HepG2 (cell line): ENCODE measurements around the gene QSOX2. TPM values are rescaled to one million over a fixed set of nuclear protein-coding genes. Genes with fewer than 3 reads are reported as not detected.
A peak's percentile ranks its signal among the peaks of the same experiment; 100 is the strongest.

ENCODE experiments used
- EP300 ChIP-seq, 3 experiments: sonication (generic) in 1 of 3; formaldehyde crosslinking in 1 of 3; IDR thresholded peaks; 2 replicates each; pipeline versions ENCODE4 v1.5.1 to v1.6.1; 2011 to 2020; ENCODE audit warnings: low read depth in 2 of 3, low read length in 2 of 3, borderline replicate concordance in 1 of 3, improper control_type of control experiment in 1 of 3, mild to moderate bottlenecking in 1 of 3, missing genetic modification reagents in 1 of 3, moderate library complexity in 1 of 3
- GTF3A ChIP-seq: sonication (generic); formaldehyde crosslinking; conservative IDR thresholded peaks from 2 replicates; pipeline ENCODE4 v1.4.0; 2020; ENCODE audit warnings: mild to moderate bottlenecking, missing genetic modification reagents
- HNRNPL ChIP-seq: fragments of 200-400 bp; formaldehyde crosslinking; IDR thresholded peaks from 2 replicates; pipeline ENCODE4 v1.6.1; 2017; ENCODE audit warnings: mild to moderate bottlenecking, low read depth, low read length
- HOXA3 ChIP-seq: sonication (generic); formaldehyde crosslinking; IDR thresholded peaks from 2 replicates; pipeline ENCODE4 v1.5.0; 2020; ENCODE audit warnings: missing genetic modification reagents
- HOXD1 ChIP-seq: sonication (generic); formaldehyde crosslinking; IDR thresholded peaks from 2 replicates; pipeline ENCODE4 v1.5.0; 2020; ENCODE audit warnings: missing genetic modification reagents
- IRF2 ChIP-seq: IDR thresholded peaks from 2 replicates; pipeline ENCODE4 v1.6.1; 2018; ENCODE audit warnings: missing genetic modification reagents, missing compliant biosample characterization
- KLF13 ChIP-seq: sonication (generic); formaldehyde crosslinking; IDR thresholded peaks from 2 replicates; pipeline ENCODE4 v1.4.0; 2020; ENCODE audit warnings: mild to moderate bottlenecking, missing genetic modification reagents
- KMT2A ChIP-seq: sonication (generic); formaldehyde crosslinking; IDR thresholded peaks from 2 replicates; pipeline ENCODE4 v1.4.0; 2020; ENCODE audit warnings: missing genetic modification reagents
- POLR2AphosphoS2 ChIP-seq: IDR thresholded peaks from 2 replicates; pipeline ENCODE4 v1.6.1; 2011; ENCODE audit warnings: low read depth, low read length, improper control_type of control experiment
- PRDM10 ChIP-seq: sonication (generic); formaldehyde crosslinking; IDR thresholded peaks from 2 replicates; pipeline ENCODE4 v1.4.0; 2020; ENCODE audit warnings: low read depth, missing genetic modification reagents
- PRPF4 ChIP-seq: fragments of 200-400 bp; formaldehyde crosslinking; IDR thresholded peaks from 2 replicates; pipeline ENCODE4 v1.6.1; 2016; ENCODE audit warnings: low read length, low read depth; ENCODE audit not compliant: poor library complexity, severe bottlenecking
- RBAK ChIP-seq: sonication (generic); formaldehyde crosslinking; IDR thresholded peaks from 2 replicates; pipeline ENCODE4 v1.5.1; 2020; ENCODE audit warnings: mild to moderate bottlenecking, missing genetic modification reagents
- SALL1 ChIP-seq: sonication (generic); formaldehyde crosslinking; IDR thresholded peaks from 2 replicates; pipeline ENCODE4 v1.8.0; 2022; ENCODE audit warnings: mild to moderate bottlenecking, missing genetic modification reagents
- SMAD1 ChIP-seq: sonication (generic); formaldehyde crosslinking; IDR thresholded peaks from 2 replicates; pipeline ENCODE4 v1.4.0; 2020; ENCODE audit warnings: missing genetic modification reagents, low read depth, mild to moderate bottlenecking, borderline replicate concordance
- SNRNP70 ChIP-seq: fragments of 200-400 bp; formaldehyde crosslinking; IDR thresholded peaks from 2 replicates; pipeline ENCODE4 v1.6.1; 2017; ENCODE audit warnings: mild to moderate bottlenecking, low read depth, low read length, moderate library complexity
- SP1 ChIP-seq, 2 experiments: fragments of 450-650 bp in 1 of 2; sonication (generic) in 1 of 2; formaldehyde crosslinking in 1 of 2; IDR thresholded peaks; 2 replicates each; pipeline versions ENCODE4 v1.4.0 to v1.6.1; 2016 to 2020; ENCODE audit warnings: missing genetic modification reagents in 1 of 2
- TRIM24 ChIP-seq: sonication (generic); formaldehyde crosslinking; IDR thresholded peaks from 2 replicates; pipeline ENCODE4 v1.8.0; 2022; ENCODE audit warnings: mild to moderate bottlenecking, missing genetic modification reagents
- XBP1 ChIP-seq: sonication (generic); formaldehyde crosslinking; IDR thresholded peaks from 2 replicates; pipeline ENCODE4 v1.5.0; 2020; ENCODE audit warnings: missing genetic modification reagents
- ZFP1 ChIP-seq: IDR thresholded peaks from 2 replicates; pipeline ENCODE4 v1.6.1; 2016
- ZMYM4 ChIP-seq: sonication (generic); formaldehyde crosslinking; IDR thresholded peaks from 2 replicates; pipeline ENCODE4 v1.8.1; 2023; ENCODE audit warnings: mild to moderate bottlenecking, missing genetic modification reagents
- ZNF234 ChIP-seq: sonication (generic); formaldehyde crosslinking; conservative IDR thresholded peaks from 2 replicates; pipeline ENCODE4 v1.5.1; 2020; ENCODE audit warnings: mild to moderate bottlenecking, missing genetic modification reagents
- ZNF263 ChIP-seq: sonication (generic); formaldehyde crosslinking; IDR thresholded peaks from 2 replicates; pipeline ENCODE4 v1.4.0; 2020; ENCODE audit warnings: missing genetic modification reagents
- ZNF629 ChIP-seq: sonication (generic); formaldehyde crosslinking; conservative IDR thresholded peaks from 2 replicates; pipeline ENCODE4 v1.5.0; 2020; ENCODE audit warnings: missing genetic modification reagents
- ZNF672 ChIP-seq: sonication (generic); formaldehyde crosslinking; IDR thresholded peaks from 2 replicates; pipeline ENCODE4 v1.8.1; 2022; ENCODE audit warnings: missing genetic modification reagents
- ZNF724P ChIP-seq: sonication (generic); formaldehyde crosslinking; IDR thresholded peaks from 2 replicates; pipeline ENCODE4 v1.8.0; 2022; ENCODE audit warnings: missing genetic modification reagents, borderline replicate concordance
- ZNF850 ChIP-seq: sonication (generic); formaldehyde crosslinking; conservative IDR thresholded peaks from 2 replicates; pipeline ENCODE4 v1.9.0; 2021; ENCODE audit warnings: mild to moderate bottlenecking, missing genetic modification reagents
- ZSCAN12 ChIP-seq: sonication (generic); formaldehyde crosslinking; IDR thresholded peaks from 2 replicates; pipeline ENCODE4 v1.9.0; 2021; ENCODE audit warnings: mild to moderate bottlenecking, missing genetic modification reagents
- polyA plus RNA-seq, 8 experiments: library from polyadenylated mRNA; depleted of rRNA in 3 of 8; stranded (reverse) in 7 of 8; unstranded in 1 of 8; fragments of >200 nt; fragmentation: Illumina TruSeq in 4 of 8; extraction: Trizol in 4 of 8; gene quantifications; 2 replicates each; pipeline versions ENCODE4 v1.2.1 to v1.2.3, GENCODE V29; 2011 to 2016; ENCODE audit warnings: low read depth in 4 of 8, missing spikeins in 1 of 8, mixed read lengths in 1 of 8; ENCODE audit not compliant: insufficient read depth in 1 of 8
- total RNA-seq, 5 experiments: library from RNA; depleted of rRNA; stranded (reverse); fragments of >200 nt; fragmentation: Illumina TruSeq; extraction: Trizol; gene quantifications; 2 replicates each; pipeline ENCODE4 v1.2.3, GENCODE V29; 2016; ENCODE audit warnings: low read depth in 1 of 5
- TF ChIP-seq, protein P1 (sequence below): sonication (generic); formaldehyde crosslinking; IDR thresholded peaks from 2 replicates; pipeline ENCODE4 v1.5.0; 2020; ENCODE audit warnings: mild to moderate bottlenecking, missing genetic modification reagents
- TF ChIP-seq, protein P2 (sequence below): IDR thresholded peaks from 2 replicates; pipeline ENCODE4 v1.6.1; 2016

The QSOX2 gene
- total and polyA plus RNA-seq, 2 of the 13 experiments (the other 11 are each of a cell fraction or from before 2014, with no cell fraction given): 27.1 to 42.1 TPM

- TF ChIP-seq, protein P1, sequence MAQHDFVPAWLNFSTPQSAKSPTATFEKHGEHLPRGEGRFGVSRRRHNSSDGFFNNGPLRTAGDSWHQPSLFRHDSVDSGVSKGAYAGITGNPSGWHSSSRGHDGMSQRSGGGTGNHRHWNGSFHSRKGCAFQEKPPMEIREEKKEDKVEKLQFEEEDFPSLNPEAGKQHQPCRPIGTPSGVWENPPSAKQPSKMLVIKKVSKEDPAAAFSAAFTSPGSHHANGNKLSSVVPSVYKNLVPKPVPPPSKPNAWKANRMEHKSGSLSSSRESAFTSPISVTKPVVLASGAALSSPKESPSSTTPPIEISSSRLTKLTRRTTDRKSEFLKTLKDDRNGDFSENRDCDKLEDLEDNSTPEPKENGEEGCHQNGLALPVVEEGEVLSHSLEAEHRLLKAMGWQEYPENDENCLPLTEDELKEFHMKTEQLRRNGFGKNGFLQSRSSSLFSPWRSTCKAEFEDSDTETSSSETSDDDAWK (CRISPR knock-in tag): no peak
- TF ChIP-seq ZNF629 (CRISPR knock-in tag) (no peak), GTF3A (no peak), SMAD1 (CRISPR knock-in tag) (no peak), TRIM24 (CRISPR knock-in tag) (no peak), POLR2AphosphoS2 (no peak), XBP1 (CRISPR knock-in tag) (no peak), ZNF850 (CRISPR knock-in tag) (no peak), ZSCAN12 (CRISPR knock-in tag) (no peak), SALL1 (CRISPR knock-in tag) (peak; percentile 29; the same call in 1 of the 2 replicates), EP300 (IDR thresholded peaks at IDR 0.05; ENCODE audit: low read depth in 2 of 2, low read length in 2 of 2) (0 out of 4 replicates have a peak, but pooled peaks of 1 of the 2 experiments have one; percentile 33), EP300 (CRISPR knock-in tag; IDR thresholded peaks at IDR 0.05; ENCODE audit: borderline replicate concordance) (no peak), ZNF672 (CRISPR knock-in tag) (no peak), ZNF724P (no peak), ZNF234 (no peak), PRPF4 (no peak), RBAK (no peak), ZMYM4 (CRISPR knock-in tag) (0 out of 2 replicates have a peak, but pooled peaks have one; percentile 16), KMT2A (CRISPR knock-in tag) (no peak), ZNF263 (CRISPR knock-in tag) (peak; percentile 84), HNRNPL (0 out of 2 replicates have a peak, but pooled peaks have one; percentile 72), IRF2 (no peak), KLF13 (CRISPR knock-in tag) (no peak), ZFP1 (CRISPR knock-in tag) (no peak), HOXA3 (CRISPR knock-in tag) (peak; percentile 34; the same call in 1 of the 2 replicates), SP1 (IDR thresholded peaks at IDR 0.05) (no peak), SP1 (CRISPR knock-in tag; IDR thresholded peaks at IDR 0.05) (no peak), PRDM10 (no peak), SNRNP70 (no peak), HOXD1 (CRISPR knock-in tag) (no peak)
- TF ChIP-seq, protein P2, sequence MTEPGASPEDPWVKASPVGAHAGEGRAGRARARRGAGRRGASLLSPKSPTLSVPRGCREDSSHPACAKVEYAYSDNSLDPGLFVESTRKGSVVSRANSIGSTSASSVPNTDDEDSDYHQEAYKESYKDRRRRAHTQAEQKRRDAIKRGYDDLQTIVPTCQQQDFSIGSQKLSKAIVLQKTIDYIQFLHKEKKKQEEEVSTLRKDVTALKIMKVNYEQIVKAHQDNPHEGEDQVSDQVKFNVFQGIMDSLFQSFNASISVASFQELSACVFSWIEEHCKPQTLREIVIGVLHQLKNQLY (CRISPR knock-in tag): no peak
Measured at GRCh38 chr9:136169495-136169894, 76.1 kb downstream of the QSOX2 start (continued).
